SK-N-MC (cell line): ENCODE measurements around the gene CLTA.

Experiments
- EZH2 ChIP-seq: fragments of 200-600 bp; sonication (generic); IDR thresholded peaks from one replicate; pipeline ENCODE4 v1.6.1; 2017; ENCODE audit warnings: antibody characterized with exemption
- POLR2AphosphoS5 ChIP-seq: IDR thresholded peaks from 2 replicates; pipeline ENCODE4 v1.6.1; 2012; ENCODE audit warnings: mild to moderate bottlenecking, low read depth, low read length, borderline replicate concordance

GRCh38 chr9:36162211-36162738 is 28.4 kb upstream of the CLTA start:
- TF ChIP-seq POLR2AphosphoS5, result no peak
- no peak for TF ChIP-seq EZH2
